CD4-positive, alpha-beta T cell treated with Interleukin-6 at 100 ng/mL for 8 hours (primary cell): ENCODE results near the gene IFT80.

Experiments used
- DNase-seq: peaks from one replicate; pipeline ENCODE4 v3.0.0-alpha.2; 2020; ENCODE audit warnings: mixed read lengths, low spot score

Gene IFT80

GRCh38 chr3:160399125-160400029, at the start of gene IFT80, which contains the start of gene SMC4:
IFT80 (minus strand) TSS chr3:160399225; CDS start chr3:160384600, 14,625 bp downstream.
SMC4 (plus strand) TSS chr3:160399650; CDS start chr3:160400827, 1,177 bp downstream.
- DNase-seq, result peak; percentile 95

- DNase-seq, result no peak
Observed at GRCh38 chr3:160447544-160447943, 48.5 kb upstream of the IFT80 start.

GRCh38 chr3:160446522-160447056, 47.6 kb upstream of the IFT80 start:
- no peak for DNase-seq

- DNase-seq, result no peak
Observed at GRCh38 chr3:160445854-160446253, 46.8 kb upstream of the IFT80 start.

GRCh38 chr3:160444411-160444810, 45.4 kb upstream of the IFT80 start:
- DNase-seq, result no peak

GRCh38 chr3:160440687-160441086, 41.7 kb upstream of the IFT80 start:
- no peak for DNase-seq

- DNase-seq, result no peak
Observed at GRCh38 chr3:160437083-160437455, 38.0 kb upstream of the IFT80 start.

- no peak for DNase-seq
Observed at GRCh38 chr3:160435747-160436146, 36.7 kb upstream of the IFT80 start.

GRCh38 chr3:160435095-160435494, 36.1 kb upstream of the IFT80 start:
- no peak for DNase-seq

- no peak for DNase-seq
Observed at GRCh38 chr3:160434071-160434470, 35.0 kb upstream of the IFT80 start.

GRCh38 chr3:160427832-160428424, 28.9 kb upstream of the IFT80 start:
- DNase-seq, result no peak

GRCh38 chr3:160417311-160417710, 18.3 kb upstream of the IFT80 start:
- DNase-seq, result no peak

- DNase-seq, result peak; percentile 70
Observed at GRCh38 chr3:160413613-160414248, 14.7 kb upstream of the IFT80 start.

- no peak for DNase-seq
Observed at GRCh38 chr3:160412477-160412876, 13.5 kb upstream of the IFT80 start.

- DNase-seq, result no peak
Observed at GRCh38 chr3:160409812-160410610, 11.0 kb upstream of the IFT80 start.

GRCh38 chr3:160403796-160404470, 4.9 kb upstream of the IFT80 start:
- DNase-seq, result no peak

GRCh38 chr3:160403028-160403545, 4.1 kb upstream of the IFT80 start:
- DNase-seq, result no peak

GRCh38 chr3:160402221-160403027, 3.4 kb upstream of the IFT80 start:
- no peak for DNase-seq

GRCh38 chr3:160401291-160402095, 2.5 kb upstream of the IFT80 start:
- no peak for DNase-seq
